Brain pericyte (primary cell): Measurements from ENCODE around the gene TAF11L11.
"Not testable (repeated sequence)": the region's sequence is repeated elsewhere in the genome, so short reads cannot be mapped to it uniquely, and the experiment has no call there.

Experiments used
- DNase-seq: peaks from one replicate; pipeline ENCODE4 v3.0.0-alpha.2; 2012; ENCODE audit warnings: low read depth, low spot score

Gene TAF11L11

DNA sequence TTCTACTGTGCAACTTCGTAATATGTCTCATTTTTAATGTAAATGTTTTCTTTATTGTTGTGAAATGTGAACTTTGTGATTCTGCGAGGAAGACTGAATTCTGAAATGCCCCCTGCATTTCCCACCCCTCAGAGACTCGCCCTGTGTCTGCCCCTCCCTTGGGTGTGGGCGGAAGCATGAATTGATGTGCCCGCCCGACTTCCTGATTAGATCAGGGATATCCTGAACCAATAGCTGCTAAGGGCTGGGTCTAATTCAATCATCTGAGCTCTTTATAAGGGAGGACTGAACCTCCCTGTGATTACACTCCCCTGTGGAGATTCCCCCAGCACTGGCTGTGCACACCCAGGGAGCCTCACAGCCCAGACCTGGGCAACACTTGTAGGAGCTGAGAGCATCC is at the start of gene TAF11L11:
Gene TAF11L11, plus strand, starts transcription at position 304 of the 400 bp plus-strand sequence.
- not testable (repeated sequence) for DNase-seq

DNA sequence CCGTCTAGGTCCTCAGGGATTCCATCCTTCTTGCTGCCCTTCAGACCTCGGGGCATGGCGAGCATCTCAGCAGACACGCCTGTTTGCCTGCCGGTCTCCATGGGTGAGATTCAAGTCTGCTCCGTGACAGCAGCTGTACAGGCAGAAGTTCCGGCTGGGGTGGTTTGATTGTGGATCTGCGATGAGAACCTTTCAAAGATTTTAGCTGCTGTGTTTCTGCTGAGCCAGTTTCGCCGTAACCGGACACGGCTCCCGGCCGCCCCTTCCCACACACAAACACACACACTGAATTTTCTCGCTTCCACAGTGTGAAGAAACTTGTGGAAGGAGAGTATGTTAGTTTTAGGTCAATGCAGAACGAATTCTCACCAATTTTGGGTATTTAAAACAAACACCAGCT is 18.3 kb upstream of the TAF11L11 start, which contains the start of gene TAF11L7:
Gene TAF11L7, minus strand, starts transcription at position 101 of the 400 bp plus-strand sequence.
- DNase-seq, result not testable (repeated sequence)

DNA sequence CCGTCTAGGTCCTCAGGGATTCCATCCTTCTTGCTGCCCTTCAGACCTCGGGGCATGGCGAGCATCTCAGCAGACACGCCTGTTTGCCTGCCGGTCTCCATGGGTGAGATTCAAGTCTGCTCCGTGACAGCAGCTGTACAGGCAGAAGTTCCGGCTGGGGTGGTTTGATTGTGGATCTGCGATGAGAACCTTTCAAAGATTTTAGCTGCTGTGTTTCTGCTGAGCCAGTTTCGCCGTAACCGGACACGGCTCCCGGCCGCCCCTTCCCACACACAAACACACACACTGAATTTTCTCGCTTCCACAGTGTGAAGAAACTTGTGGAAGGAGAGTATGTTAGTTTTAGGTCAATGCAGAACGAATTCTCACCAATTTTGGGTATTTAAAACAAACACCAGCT is 13.1 kb upstream of the TAF11L11 start, which contains the start of gene TAF11L8:
Gene TAF11L8, minus strand, starts transcription at position 101 of the 400 bp plus-strand sequence.
- DNase-seq, result not testable (repeated sequence)

DNA sequence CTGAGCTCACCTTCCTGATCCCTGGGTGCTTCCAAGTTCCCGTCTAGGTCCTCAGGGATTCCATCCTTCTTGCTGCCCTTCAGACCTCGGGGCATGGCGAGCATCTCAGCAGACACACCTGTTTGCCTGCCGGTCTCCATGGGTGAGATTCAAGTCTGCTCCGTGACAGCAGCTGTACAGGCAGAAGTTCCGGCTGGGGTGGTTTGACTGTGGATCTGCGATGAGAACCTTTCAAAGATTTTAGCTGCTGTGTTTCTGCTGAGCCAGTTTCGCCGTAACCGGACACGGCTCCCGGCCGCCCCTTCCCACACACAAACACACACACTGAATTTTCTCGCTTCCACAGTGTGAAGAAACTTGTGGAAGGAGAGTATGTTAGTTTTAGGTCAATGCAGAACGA is 9.7 kb upstream of the TAF11L11 start, which contains the start of gene TAF11L9:
Gene TAF11L9, minus strand, starts transcription at position 140 of the 400 bp plus-strand sequence.
- not testable (repeated sequence) for DNase-seq

DNA sequence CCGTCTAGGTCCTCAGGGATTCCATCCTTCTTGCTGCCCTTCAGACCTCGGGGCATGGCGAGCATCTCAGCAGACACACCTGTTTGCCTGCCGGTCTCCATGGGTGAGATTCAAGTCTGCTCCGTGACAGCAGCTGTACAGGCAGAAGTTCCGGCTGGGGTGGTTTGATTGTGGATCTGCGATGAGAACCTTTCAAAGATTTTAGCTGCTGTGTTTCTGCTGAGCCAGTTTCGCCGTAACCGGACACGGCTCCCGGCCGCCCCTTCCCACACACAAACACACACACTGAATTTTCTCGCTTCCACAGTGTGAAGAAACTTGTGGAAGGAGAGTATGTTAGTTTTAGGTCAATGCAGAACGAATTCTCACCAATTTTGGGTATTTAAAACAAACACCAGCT is 6.3 kb upstream of the TAF11L11 start, which contains the start of gene TAF11L10:
Gene TAF11L10, minus strand, starts transcription at position 101 of the 400 bp plus-strand sequence.
- not testable (repeated sequence) for DNase-seq

DNA sequence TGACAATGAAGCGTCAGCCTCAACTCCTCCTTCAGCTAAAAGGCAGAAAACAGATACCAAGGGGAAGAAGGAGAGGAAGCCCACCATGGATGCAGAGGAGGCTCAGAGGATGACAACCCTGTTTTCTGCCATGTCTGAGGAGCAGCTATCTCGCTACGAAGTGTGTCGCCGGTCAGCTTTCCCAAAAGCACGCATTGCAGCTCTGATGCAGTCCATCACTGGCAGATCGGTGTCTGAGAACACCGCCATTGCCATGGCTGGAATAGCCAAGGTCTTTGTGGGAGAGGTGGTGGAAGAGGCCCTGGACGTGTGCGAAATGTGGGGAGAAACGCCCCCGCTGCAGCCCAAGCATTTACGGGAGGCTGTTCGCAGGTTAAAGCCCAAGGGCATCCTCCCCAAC is 968 bp downstream of the TAF11L11 start:
- no peak for DNase-seq

DNA sequence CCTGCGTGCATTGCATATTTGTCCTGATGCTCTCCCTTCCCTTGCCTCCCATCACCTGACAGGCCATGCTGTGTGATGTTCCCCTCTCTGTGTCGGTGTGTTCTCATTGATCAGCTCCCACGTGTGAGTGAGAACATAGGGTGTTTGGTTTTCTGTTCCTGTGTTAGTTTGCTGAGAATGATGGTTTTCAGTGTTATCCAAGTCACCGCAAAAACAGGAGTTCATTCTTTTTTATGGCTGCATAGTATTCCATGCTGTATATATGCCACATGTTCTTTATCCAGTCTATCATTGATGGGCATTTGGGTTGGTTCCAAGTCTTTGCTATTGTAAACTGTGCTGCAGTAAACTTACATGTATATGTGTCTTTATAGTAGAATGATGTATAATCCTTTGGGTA is 3.5 kb downstream of the TAF11L11 start:
- not testable (repeated sequence) for DNase-seq

DNA sequence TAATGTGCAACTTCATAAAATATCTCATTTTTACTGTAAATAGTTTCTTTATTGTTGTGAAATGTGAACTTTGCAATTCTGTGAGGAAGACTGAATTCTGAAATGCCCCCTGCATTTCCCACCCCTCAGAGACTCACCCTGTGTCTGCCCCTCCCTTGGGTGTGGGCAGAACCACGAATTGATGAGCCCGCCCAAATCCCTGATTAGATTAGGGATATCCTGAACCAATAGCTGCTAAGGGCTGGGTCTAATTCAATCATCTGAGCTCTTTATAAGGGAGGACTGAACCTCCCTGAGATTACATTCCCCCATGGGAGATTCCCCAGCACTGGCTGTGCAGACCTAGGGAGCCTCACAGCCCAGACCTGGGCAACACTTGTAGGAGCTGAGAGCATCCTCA is 6.1 kb downstream of the TAF11L11 start, which contains the start of gene TAF11L12:
Gene TAF11L12, plus strand, starts transcription at position 301 of the 400 bp plus-strand sequence.
- DNase-seq, result not testable (repeated sequence)

DNA sequence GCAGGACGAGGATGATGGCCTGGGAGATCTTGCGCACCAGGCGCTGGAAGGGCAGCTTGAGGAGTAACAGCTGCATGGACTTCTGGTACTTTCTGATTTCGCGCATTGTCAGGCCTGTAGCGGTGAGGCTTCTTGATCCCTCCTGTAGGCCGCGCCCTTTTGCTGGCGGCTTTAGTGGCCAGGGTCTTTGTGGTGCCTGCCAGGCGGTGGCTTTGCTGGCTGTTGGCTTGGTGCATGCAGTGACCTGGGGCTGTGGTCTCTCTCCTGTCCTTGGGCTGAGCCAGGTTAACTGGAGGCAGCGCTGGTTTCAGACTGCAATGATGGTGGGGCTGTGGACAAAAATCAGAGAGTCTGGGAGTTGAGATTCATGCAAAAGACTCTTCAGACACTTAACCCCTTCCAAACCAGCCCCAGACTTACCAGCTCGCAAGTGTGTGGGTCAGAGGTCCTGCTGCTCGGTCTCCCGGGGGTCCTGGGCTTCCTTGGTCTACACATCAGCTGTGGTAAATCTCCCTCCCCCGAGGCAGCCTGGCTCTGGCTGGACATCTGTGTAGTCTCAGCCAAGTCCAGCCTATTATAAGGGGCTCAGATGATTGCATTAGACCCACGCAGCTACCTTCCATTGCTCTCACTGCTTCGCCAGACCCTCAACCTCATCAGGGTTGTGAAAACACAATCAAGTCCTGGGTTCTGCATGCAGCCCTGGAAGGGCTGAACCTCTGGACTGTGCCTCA is 11.1 kb downstream of the TAF11L11 start:
- DNase-seq, result no peak

DNA sequence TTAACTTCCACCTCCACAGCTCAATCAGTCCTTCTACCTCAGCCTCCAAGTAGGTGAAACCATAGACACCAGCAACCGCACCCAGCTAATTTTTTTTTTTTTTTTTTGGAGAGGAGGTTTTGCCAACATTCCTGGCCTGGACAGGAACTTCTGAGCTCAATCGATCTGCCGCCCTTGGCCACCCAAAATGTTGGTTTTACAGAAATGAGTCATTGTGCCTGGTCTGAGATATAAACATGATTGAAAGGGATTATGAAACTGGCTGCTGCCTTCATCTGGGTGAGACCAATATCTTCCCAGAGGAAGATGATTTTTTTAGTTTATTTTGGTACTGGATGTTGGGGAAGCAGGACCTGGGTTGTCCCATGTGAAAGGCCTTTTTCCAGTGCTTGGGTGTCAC is 15.4 kb downstream of the TAF11L11 start:
- DNase-seq, result no peak

DNA sequence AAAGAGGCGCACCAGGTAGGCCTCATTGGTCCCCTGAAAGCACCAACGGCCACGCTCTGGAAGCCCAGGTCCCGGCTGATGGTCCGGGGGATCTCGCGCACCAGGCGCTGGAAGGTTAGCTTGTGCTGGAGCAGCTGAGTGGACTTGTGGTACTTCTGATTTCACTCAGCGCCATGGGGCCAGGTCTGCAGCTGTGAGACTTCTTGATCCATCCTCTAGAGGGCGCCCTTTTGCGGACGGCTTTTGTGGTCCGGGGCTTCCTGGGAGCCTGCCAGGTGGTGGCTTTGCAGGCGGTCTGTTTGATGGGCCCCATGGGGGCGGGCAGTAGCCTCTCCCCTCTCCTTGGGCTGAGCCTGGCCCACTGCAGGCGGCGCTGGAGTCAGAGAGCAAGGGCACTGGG is 16.6 kb downstream of the TAF11L11 start:
- no peak for DNase-seq

DNA sequence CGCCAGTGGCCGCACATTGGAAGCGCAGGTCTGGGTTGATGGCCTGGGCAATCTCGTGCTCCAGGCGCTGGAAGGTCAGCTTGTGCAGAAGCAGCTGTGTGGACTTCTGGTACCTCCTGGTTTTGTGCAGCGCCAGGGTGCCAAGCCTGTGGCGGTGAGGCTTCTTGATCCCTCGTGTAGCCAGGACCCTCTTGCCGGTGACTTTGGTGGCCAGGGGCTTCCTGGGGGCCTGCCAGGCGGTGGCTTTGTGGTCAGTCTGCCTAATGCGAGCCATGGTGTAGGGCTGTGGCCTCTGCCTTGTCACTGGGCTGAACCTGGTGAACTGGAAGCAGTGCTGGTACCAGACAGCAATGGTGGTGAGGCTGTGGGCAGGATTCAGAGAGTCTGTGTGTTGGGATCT is 21.7 kb downstream of the TAF11L11 start:
- no peak for DNase-seq

DNA sequence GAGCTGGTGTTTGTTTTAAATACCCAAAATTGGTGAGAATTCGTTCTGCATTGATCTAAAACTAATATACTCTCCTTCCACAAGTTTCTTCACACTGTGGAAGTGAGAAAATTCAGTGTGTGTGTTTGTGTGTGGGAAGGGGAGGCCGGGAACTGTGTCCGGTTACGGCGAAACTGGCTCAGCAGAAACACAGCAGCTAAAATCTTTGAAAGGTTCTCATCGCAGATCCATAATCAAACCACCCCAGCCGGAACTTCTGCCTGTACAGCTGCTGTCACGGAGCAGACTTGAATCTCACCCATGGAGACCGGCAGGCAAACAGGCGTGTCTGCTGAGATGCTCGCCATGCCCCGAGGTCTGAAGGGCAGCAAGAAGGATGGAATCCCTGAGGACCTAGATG is 27.8 kb downstream of the TAF11L11 start, which contains the start of gene TAF11L13:
Gene TAF11L13, plus strand, starts transcription at position 301 of the 400 bp plus-strand sequence.
- DNase-seq, result not testable (repeated sequence)

DNA sequence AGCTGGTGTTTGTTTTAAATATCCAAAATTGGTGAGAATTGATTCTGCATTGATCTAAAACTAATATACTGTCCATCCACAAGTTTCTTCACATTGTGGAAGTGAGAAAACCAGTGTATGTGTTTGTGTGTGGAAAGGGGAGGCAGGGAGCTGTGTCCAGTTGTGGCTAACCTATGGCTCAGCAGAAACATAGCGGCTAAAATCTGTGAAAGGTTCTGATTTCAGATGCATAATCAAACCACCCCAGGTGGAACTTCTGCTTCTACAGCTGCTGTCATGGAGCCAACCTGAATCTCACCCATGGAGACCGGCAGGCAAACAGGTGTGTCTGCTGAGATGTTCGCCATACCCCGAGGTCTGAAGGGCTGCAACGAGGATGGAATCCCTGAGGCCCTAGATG is 30.2 kb downstream of the TAF11L11 start, which contains the start of gene TAF11L14:
Gene TAF11L14, plus strand, starts transcription at position 301 of the 400 bp plus-strand sequence.
- no peak for DNase-seq

DNA sequence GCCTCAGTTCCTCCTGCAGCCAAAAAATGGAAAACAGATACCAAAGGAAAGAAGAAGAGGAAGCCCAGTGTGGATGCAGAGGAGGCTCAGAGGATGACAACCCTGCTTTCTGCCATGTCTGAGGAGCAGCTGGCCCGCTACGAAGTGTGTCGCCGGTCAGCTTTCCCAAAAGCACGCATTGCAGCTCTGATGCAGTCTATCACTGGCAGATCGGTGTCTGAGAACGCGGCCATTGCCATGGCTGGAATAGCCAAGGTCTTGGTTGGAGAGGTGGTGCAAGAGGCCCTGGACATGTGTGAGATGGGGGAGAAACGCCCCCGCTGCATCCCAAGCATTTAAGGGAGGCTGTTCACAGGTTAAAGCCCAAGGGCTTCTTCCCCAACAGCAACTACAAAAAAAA is 45.2 kb downstream of the TAF11L11 start:
- DNase-seq, result not testable (repeated sequence)

DNA sequence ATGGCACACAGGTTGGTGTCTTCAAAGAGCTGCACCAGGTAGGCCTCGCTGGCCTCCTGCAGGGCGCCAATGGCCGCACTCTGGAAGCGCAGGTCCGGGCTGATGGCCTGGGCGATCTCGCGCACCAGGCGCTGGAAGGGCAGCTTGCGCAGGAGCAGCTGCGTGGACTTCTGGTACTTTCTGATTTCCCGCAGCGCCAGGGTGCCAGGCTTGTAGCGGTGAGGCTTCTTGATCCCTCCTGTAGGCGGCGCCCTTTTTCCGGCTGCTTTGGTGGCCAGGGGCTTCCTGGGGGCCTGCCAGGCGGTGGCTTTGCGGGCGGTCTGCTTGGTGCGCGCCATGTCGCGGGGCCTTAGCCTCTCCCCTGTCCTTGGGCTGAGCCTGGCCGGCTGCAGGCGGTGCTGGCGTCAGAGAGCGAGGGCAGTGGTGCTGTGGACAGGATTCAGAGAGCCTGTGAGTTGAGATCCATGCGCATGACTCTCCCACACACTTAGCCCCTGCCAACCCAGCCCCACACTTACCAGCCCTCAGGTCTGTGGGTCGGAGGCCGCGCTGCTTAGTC is 51.3 kb downstream of the TAF11L11 start:
- not testable (repeated sequence) for DNase-seq
